Parathyroid adenoma (tissue), 2 donors: ENCODE measurements around the gene TMEM200A.

Experiments
- H2AFZ ChIP-seq: fragments of 300-600 bp; sonication (generic); one replicate; pipeline ENCODE4 v1.7.0; 2017; ENCODE audit warnings: antibody characterized with exemption, mild to moderate bottlenecking
- H3K27ac ChIP-seq: fragments of 300-600 bp; sonication (generic); one replicate; pipeline ENCODE4 v1.7.0; 2017
- H3K27me3 ChIP-seq: fragments of 300-600 bp; sonication (generic); one replicate; pipeline ENCODE4 v1.7.0; 2017; ENCODE audit warnings: low read length; ENCODE audit not compliant: control insufficient read depth, insufficient read depth
- H3K36me3 ChIP-seq: fragments of 300-600 bp; sonication (generic); one replicate; pipeline ENCODE4 v1.7.0; 2017; ENCODE audit warnings: low read length; ENCODE audit not compliant: control insufficient read depth, insufficient read depth
- H3K4me1 ChIP-seq: fragments of 300-600 bp; sonication (generic); one replicate; pipeline ENCODE4 v1.7.0; 2017; ENCODE audit warnings: control low read depth
- H3K4me2 ChIP-seq: fragments of 300-600 bp; sonication (generic); one replicate; pipeline ENCODE4 v1.7.0; 2017; ENCODE audit warnings: low read length
- H3K4me3 ChIP-seq: fragments of 300-600 bp; sonication (generic); one replicate; pipeline ENCODE4 v1.7.0; 2017; ENCODE audit warnings: low read depth, low read length
- H3K79me2 ChIP-seq: fragments of 300-600 bp; sonication (generic); one replicate; pipeline ENCODE4 v1.7.0; 2017; ENCODE audit warnings: control low read depth
- H3K9ac ChIP-seq: fragments of 300-600 bp; sonication (generic); one replicate; pipeline ENCODE4 v1.7.0; 2017; ENCODE audit warnings: mild to moderate bottlenecking
- H3K9me3 ChIP-seq: fragments of 300-600 bp; sonication (generic); one replicate; pipeline ENCODE4 v1.7.0; 2017; ENCODE audit warnings: low read length; ENCODE audit not compliant: control insufficient read depth
- CTCF ChIP-seq: fragments of 300-600 bp; sonication (generic); IDR thresholded peaks from one replicate; pipeline ENCODE4 v1.7.0; 2017; ENCODE audit warnings: antibody characterized with exemption, mild to moderate bottlenecking
- donor health status: primary hyperparathyroidism.

The TMEM200A gene

GRCh38 chr6:130357436-130357835 is 8.4 kb upstream of the TMEM200A start:
- Histone ChIP-seq H3K27ac (no peak overlapping the region), H3K9ac (no peak overlapping the region)
- TF ChIP-seq CTCF = no peak

GRCh38 chr6:130359736-130360135 is 6.1 kb upstream of the TMEM200A start:
- H3K4me2 ChIP-seq = no peak overlapping the region
- TF ChIP-seq CTCF = no peak

More at GRCh38 chr6:130357436-130357835, 8.4 kb upstream of the TMEM200A start:
- Histone ChIP-seq H3K79me2 (no peaks in the 10 kb centered on the region), H3K27me3 (no peaks in the 10 kb centered on the region), H3K4me2 (no peak overlapping the region), H3K4me1 (no peaks in the 10 kb centered on the region), H2AFZ (no peak overlapping the region), H3K4me3 (no peak overlapping the region), H3K36me3 (no peaks in the 10 kb centered on the region), H3K9me3 (no peaks in the 10 kb centered on the region)

GRCh38 chr6:130362128-130362527 is 3.7 kb upstream of the TMEM200A start:
- Histone ChIP-seq H3K4me2 (no peak overlapping the region), H3K79me2 (no peaks in the 10 kb centered on the region), H3K9ac (no peak overlapping the region), H3K9me3 (no peaks in the 10 kb centered on the region), H3K36me3 (no peaks in the 10 kb centered on the region), H3K27ac (no peak overlapping the region), H2AFZ (no peak overlapping the region), H3K4me3 (no peak overlapping the region), H3K4me1 (no peaks in the 10 kb centered on the region), H3K27me3 (no peaks in the 10 kb centered on the region)
- TF ChIP-seq CTCF = no peak

More at GRCh38 chr6:130359736-130360135, 6.1 kb upstream of the TMEM200A start:
- Histone ChIP-seq H3K27ac (no peak overlapping the region), H3K9me3 (no peaks in the 10 kb centered on the region), H3K36me3 (no peaks in the 10 kb centered on the region), H3K27me3 (no peaks in the 10 kb centered on the region), H3K79me2 (no peaks in the 10 kb centered on the region), H2AFZ (no peak overlapping the region), H3K9ac (no peak overlapping the region), H3K4me1 (no peaks in the 10 kb centered on the region), H3K4me3 (no peak overlapping the region)

- Histone ChIP-seq H3K4me1 (no peaks in the 10 kb centered on the region), H3K27ac (no peak overlapping the region), H3K79me2 (no peaks in the 10 kb centered on the region), H3K36me3 (peaks cover 2% of the 10 kb centered on the region), H3K9ac (no peak overlapping the region), H3K4me3 (no peak overlapping the region), H3K9me3 (no peaks in the 10 kb centered on the region), H3K27me3 (peaks cover 4% of the 10 kb centered on the region), H3K4me2 (no peak overlapping the region), H2AFZ (no peak overlapping the region)
- TF ChIP-seq CTCF = no peak
These were observed 1.5 kb upstream of the TMEM200A start for GRCh38 chr6:130364224-130364780.
